ENCODE measurements around the gene SV2C. TPM values are rescaled to one million over a fixed set of nuclear protein-coding genes. Genes with fewer than 3 reads are reported as not detected.

The SV2C gene
- not detected in 2 replicates for total RNA-seq

GRCh38 chr5:76082772-76083554, at the start of gene SV2C:
TSS of gene SV2C (plus strand) at chr5:76083383. CDS start at chr5:76131751, 48,368 bp downstream.

DNA sequence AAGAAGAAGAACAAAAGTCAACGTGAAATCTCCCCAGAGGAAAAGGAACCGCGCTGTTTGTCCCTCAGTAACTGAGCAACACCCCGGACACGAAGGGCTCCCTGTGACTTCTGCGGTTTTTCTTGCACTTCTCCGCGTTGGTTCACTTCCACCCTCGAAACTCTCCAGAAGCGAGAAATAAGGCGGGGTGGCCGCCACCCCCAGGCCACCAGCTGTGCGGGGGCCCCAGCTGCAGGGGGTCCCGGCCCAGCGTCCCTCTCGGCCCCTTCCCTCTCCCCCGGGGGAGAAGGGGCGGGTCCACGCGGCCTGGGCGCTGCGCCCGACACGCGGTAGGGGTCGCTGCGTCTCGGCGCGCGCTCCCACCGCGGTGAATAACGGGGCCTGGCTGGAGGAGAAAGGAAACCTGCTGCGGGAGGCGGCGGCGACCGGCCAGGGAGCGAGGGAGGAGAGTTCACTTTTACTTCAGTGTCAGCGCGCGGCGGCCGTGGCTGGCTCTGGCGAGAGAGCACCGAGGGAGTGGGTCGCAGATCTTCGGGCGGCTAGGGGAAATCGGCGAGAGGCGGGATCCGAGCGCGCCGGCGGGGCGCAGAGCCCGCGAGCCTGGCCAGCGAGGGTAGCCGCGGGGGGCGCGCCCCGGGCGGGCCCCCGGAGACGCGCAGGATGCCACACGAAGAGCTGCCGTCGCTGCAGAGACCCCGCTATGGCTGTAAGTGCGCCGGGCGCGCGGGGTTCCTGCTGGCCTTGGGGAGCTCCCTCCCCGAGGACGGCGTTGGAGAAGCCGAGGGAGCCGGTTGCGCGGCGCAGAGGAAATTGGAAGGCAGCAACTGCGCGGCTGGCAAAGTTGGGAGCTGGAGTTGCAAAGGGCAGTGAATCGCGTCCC, 319.9 kb downstream of the SV2C start, which contains the start of gene IQGAP2:
IQGAP2 (plus strand) TSS at position 400 of the 880 bp plus-strand sequence; CDS start at position 661, 261 bp downstream.

Small RNA genes within 50 kb of the gene (small RNA-seq; reads per million reads assigned to genes)
- gene AC113404.2 (not detected), gene RNA5SP186 (not detected)
